Measurements from ENCODE around the gene RAB40C. TPM values are rescaled to one million over a fixed set of nuclear protein-coding genes. Genes with fewer than 3 reads are reported as not detected.
A peak's percentile ranks its signal among the peaks of the same experiment; 100 is the strongest.

RAB40C gene
- total and polyA plus RNA-seq, 9 donors: 9.4 to 15.4 (median 13.0) TPM

DNA sequence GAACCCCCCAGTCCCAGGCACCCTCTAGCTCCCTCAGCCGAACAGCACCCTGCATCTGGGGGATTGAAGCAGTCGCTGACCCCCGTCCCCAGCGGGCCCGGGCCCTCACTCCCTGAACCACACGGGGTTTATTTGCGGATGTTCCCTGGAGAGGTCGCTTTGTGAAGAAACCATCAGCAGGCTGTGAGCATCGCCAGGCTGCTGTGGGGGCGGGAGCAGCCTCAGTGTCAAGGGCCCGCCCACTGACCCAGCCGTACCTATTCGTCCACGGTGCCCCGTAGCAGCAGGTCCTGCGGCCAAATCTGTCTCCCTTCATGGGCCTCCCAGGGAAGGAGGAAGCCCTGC, 6.4 kb upstream of the RAB40C start:
- Histone ChIP-seq H3K27ac (ENCODE audit: low read length) (no peak overlapping the region), H3K9me3 (replicated peaks; ENCODE audit: control insufficient read depth, low read depth, low read length) (no peaks in the 10 kb centered on the region), H3K4me3 (ENCODE audit: low read length) (no peak overlapping the region), H3K36me3 (ENCODE audit: control insufficient read depth, insufficient read depth, low read length) (peaks cover 10% of the 10 kb centered on the region), H3K27me3 (ENCODE audit: control insufficient read depth, insufficient read depth, low read length) (peaks cover 4% of the 10 kb centered on the region), H3K4me1 (ENCODE audit: control insufficient read depth, insufficient read depth, low read length) (peaks cover 41% of the 10 kb centered on the region)
- 43% methylated on average over 12 of the region's 16 CpGs for WGBS (ENCODE audit: insufficient coverage)
- no peak for DNase-seq

DNA sequence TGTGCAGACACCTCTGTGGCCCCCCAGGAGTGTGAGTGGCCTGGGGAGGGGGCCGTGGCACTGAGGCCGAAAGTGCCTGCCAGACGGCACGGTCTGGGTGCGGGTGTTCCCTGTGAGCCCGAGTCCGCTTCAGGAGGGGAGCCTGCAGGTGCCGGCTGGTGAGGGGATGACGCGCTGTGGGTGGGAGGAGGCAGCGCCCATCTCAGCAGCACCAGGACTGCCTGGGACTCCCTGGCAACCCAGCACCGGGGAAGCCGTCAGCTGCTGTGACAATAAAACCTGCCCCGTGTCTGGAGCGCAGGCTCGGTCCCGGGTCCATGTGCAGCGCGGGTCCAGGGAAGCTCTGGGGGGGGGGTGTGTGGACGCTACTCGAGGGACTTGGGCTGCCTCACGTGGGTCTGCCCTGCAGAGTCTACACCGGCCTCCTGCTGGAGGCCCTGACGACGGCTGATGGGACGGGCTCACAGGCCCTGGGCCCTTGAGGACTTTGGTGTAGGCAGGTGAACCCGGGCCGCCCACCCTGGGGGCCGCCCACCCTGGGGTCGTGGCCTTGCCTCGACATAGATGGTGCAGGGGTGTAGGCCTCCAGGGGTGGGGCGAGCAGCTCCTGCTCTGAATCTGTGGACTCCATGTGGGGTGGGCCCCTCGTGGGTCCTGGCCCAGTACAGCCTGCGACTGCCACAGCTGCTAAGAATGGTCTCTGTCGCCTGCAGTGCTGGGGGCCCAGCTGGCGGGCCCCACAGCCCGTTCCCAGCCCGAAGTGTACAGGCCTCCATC, 5.9 kb upstream of the RAB40C start:
- no peak for DNase-seq
- 38% methylated on average over 30 of the region's 38 CpGs for WGBS (ENCODE audit: insufficient coverage)
- Histone ChIP-seq H3K27ac (ENCODE audit: low read length) (no peak overlapping the region), H3K9me3 (replicated peaks; ENCODE audit: control insufficient read depth, low read depth, low read length) (no peaks in the 10 kb centered on the region), H3K36me3 (ENCODE audit: control insufficient read depth, insufficient read depth, low read length) (peaks cover 10% of the 10 kb centered on the region), H3K4me1 (ENCODE audit: control insufficient read depth, insufficient read depth, low read length) (peaks cover 44% of the 10 kb centered on the region), H3K4me3 (ENCODE audit: low read length) (no peak overlapping the region), H3K27me3 (ENCODE audit: control insufficient read depth, insufficient read depth, low read length) (peaks cover 4% of the 10 kb centered on the region)

DNA sequence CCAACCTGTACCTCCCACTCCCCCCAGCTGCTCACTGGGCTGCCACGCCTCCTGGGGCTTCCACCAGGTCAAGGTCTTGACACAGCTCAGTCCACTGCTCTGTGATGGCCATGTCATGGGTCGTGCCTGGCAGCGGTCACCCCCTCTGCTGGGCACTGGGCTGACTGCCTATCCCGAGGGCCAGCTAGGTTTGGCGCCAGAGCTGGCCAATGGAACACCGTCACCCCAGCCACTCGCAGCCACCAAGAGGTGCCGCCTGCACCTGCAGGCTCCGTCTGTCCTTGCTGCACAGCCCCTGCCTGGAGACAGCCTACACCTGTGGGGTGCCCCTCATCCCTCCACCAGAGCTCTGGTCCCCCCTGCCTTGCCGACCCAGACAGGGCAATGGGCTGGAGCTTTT, 4.5 kb upstream of the RAB40C start:
- H3K4me1 ChIP-seq (ENCODE audit: control insufficient read depth, insufficient read depth, low read length): peaks cover 44% of the 10 kb centered on the region
- no peaks in the 10 kb centered on the region for H3K9me3 ChIP-seq (replicated peaks; ENCODE audit: control insufficient read depth, low read depth, low read length)
- no peak overlapping the region for H3K27ac ChIP-seq (ENCODE audit: low read length)
- no peak for DNase-seq
- H3K27me3 ChIP-seq (ENCODE audit: control insufficient read depth, insufficient read depth, low read length): peaks cover 4% of the 10 kb centered on the region
- H3K36me3 ChIP-seq (ENCODE audit: control insufficient read depth, insufficient read depth, low read length): peaks cover 8% of the 10 kb centered on the region
- WGBS (ENCODE audit: insufficient coverage): 26% methylated on average over 9 of the region's 10 CpGs
- H3K4me3 ChIP-seq (ENCODE audit: low read length): no peak overlapping the region

DNA sequence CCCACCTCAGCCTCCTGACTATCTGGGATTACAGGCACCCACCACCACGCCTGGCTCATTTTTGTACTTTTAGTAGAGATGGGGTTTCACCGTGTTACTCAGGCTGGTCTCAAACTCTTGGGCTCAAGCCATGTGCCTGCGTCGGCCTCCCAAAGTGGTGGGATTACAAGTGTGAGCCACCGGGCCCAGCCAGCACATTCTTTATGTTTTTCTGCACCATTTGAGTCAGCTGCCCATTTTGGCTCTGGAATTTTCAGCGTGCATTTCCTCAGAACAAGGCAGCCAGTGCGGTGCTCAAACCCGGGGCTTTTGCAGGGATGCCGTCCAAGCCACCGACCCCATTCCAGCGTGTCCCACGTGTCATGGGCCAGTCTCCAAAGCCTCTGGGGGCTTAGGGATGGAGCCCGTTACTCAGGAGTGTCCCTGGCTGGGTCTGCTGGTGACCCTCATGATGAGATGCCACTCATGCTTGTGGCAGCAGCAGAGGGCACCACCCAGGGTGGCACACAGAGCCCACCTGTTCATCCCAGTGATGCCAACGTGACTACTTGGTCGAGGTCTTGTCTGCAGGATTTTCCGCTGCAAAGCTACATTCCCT, 3.7 kb upstream of the RAB40C start:
- 37% methylated on average over 16 of the region's 16 CpGs for WGBS (ENCODE audit: insufficient coverage)
- Histone ChIP-seq H3K9me3 (replicated peaks; ENCODE audit: control insufficient read depth, low read depth, low read length) (no peaks in the 10 kb centered on the region), H3K4me1 (ENCODE audit: control insufficient read depth, insufficient read depth, low read length) (peaks cover 52% of the 10 kb centered on the region), H3K36me3 (ENCODE audit: control insufficient read depth, insufficient read depth, low read length) (peaks cover under 1% of the 10 kb centered on the region), H3K27me3 (ENCODE audit: control insufficient read depth, insufficient read depth, low read length) (peaks cover 4% of the 10 kb centered on the region), H3K27ac (ENCODE audit: low read length) (no peak overlapping the region), H3K4me3 (ENCODE audit: low read length) (no peak overlapping the region)
- peak; percentile 28 for DNase-seq

DNA sequence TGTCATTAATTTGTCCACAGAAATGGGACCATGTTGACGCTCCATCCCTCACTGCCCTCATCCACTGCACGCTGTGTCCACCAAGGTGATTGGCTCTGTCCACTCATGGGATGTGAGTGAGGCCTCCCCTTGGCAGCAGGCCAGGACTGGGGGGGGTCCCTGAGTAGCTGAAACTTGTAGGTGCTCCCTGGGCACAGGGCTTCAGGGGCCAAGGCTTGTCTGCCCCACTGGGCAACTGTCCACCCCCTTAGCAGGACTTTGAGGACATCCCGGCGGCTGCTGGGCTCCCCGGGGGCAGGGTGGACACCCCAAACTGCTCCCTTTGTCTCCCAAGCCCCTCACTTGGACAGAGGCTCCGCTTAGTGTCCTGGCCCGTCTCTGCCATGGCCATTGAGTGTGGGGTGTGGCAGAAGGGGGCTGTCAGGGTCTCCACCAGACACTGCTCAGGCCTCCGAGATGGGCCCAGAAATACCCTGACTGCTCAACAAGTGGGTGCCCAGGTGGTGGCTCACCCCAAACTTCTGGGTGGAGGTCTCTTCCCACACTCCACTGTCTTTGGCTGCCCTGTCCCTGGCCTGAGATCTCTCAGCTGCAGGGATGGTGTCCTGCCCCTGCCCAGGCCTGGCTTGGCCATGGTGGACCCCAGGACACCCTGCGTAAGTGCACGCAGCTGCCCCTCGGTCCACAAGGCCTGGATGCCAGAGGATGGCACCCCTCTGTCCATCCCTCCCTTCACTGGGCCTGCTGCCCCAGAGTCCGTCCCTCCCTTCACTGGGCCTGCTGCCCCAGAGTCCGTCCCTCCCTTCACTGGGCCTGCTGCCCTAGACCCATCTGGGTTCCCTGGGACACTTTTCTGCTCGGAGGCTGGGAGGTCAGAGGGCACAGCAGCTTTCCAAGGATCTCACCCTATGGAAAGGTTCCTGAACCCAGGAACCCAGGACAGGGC, 2.9 kb upstream of the RAB40C start:
- H3K27ac ChIP-seq (ENCODE audit: low read length): no peak overlapping the region
- 63% methylated on average over 9 of the region's 14 CpGs for WGBS (ENCODE audit: insufficient coverage)
- H3K9me3 ChIP-seq (replicated peaks; ENCODE audit: control insufficient read depth, low read depth, low read length): no peaks in the 10 kb centered on the region

DNA sequence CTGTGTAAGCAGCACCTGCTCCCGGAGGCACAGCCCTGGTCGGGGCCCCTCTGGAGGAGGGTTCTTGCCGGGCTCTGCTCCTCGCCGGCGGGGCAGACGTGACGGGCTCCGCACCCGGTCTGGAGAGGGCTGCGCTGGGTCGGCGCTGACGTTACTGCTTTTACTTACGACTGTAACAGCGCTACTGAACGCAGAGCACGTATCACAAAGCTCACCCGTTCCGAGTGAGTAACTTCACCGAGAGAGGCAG, 1.3 kb upstream of the RAB40C start:
- DNase-seq: peak; percentile 61
- Histone ChIP-seq H3K27me3 (ENCODE audit: control insufficient read depth, insufficient read depth, low read length) (peaks cover 4% of the 10 kb centered on the region), H3K9me3 (replicated peaks; ENCODE audit: control insufficient read depth, low read depth, low read length) (no peaks in the 10 kb centered on the region), H3K27ac (ENCODE audit: low read length) (peak overlapping the region; percentile 99), H3K4me1 (ENCODE audit: control insufficient read depth, insufficient read depth, low read length) (peaks cover 64% of the 10 kb centered on the region), H3K4me3 (ENCODE audit: low read length) (peak overlapping the region; percentile 90), H3K36me3 (ENCODE audit: control insufficient read depth, insufficient read depth, low read length) (peaks cover 9% of the 10 kb centered on the region)
- 0% methylated on average over 21 of the region's 21 CpGs for WGBS (ENCODE audit: insufficient coverage)

More for the DNA sequence above, 2.9 kb upstream of the RAB40C start:
- Histone ChIP-seq H3K4me3 (ENCODE audit: low read length) (no peak overlapping the region), H3K27me3 (ENCODE audit: control insufficient read depth, insufficient read depth, low read length) (peaks cover 4% of the 10 kb centered on the region), H3K36me3 (ENCODE audit: control insufficient read depth, insufficient read depth, low read length) (peaks cover under 1% of the 10 kb centered on the region), H3K4me1 (ENCODE audit: control insufficient read depth, insufficient read depth, low read length) (peaks cover 54% of the 10 kb centered on the region)
- no peak for DNase-seq

DNA sequence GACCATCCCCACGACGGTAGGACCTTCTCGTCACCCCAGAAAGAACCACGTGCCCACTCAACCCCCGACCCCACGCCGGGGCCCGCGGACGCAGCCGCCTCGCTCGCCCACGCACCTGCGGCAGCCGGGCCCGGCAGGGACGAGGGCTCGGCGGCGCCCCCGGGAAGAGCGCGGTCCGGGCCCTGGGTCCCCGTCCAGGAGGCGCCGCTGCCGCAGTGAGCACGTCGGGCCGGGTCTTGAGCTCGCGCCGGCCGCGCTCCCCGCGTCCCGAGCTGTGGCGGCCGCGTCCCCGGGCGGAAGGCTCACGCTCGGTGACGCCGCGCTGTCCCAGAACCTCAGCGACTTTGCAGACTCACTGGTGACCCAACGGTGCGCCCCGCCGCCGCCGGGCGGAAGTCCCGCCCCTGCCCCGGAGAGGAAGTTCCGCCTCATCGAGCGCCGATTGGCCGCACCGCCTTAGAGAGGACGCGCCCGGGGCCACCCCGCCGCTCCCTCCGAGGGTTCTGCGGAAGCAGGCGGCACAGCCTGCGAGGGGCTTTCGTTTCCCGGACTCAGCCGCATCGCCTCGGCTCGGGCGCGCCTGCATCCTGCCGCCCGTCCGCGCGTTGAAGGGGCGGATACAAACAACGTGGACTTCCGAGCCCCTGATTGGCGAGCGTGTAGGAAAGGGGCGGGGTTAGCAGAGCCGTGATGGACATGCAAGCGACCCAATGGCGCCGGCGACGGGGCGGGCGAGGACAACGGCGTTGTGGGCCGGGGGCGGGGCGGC, 793 bp upstream of the RAB40C start:
- peak overlapping the region; percentile 90 for H3K4me3 ChIP-seq (ENCODE audit: low read length)
- peak overlapping the region; percentile 99 for H3K27ac ChIP-seq (ENCODE audit: low read length)
- peaks cover 4% of the 10 kb centered on the region for H3K27me3 ChIP-seq (ENCODE audit: control insufficient read depth, insufficient read depth, low read length)
- H3K4me1 ChIP-seq (ENCODE audit: control insufficient read depth, insufficient read depth, low read length): peaks cover 59% of the 10 kb centered on the region
- no peaks in the 10 kb centered on the region for H3K9me3 ChIP-seq (replicated peaks; ENCODE audit: control insufficient read depth, low read depth, low read length)
- peaks cover 13% of the 10 kb centered on the region for H3K36me3 ChIP-seq (ENCODE audit: control insufficient read depth, insufficient read depth, low read length)
- DNase-seq: peak; percentile 99
- under 1% methylated on average over 107 of the region's 107 CpGs for WGBS (ENCODE audit: insufficient coverage)

DNA sequence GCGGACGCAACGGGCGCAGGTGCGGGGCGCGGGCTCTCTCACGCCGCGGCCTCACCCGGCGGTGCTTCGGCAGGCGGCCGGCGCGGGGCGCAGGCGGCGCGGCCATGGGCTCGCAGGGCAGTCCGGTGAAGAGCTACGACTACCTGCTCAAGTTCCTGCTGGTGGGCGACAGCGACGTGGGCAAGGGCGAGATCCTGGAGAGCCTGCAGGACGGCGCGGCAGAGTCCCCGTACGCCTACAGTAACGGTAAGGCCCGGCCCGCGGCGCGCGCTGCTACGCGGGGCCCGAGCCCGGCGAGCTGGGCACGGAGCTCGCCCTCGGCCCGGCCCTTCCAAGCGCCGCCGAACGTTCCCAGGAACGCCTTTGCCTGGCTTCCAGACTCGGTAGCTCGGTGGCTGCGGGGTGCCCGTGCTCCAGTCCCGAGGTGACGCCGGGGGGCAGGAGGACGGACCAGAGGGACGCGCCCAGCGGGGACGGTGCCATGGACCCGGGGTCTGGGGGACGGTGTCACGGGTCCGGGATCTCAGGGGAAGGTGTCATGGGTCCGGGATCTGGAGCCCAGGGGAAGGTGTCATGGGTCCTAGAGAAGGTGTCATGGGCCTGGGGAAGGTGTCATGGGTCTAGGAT, 435 bp downstream of the RAB40C start:
- Histone ChIP-seq H3K4me3 (ENCODE audit: low read length) (peak overlapping the region; percentile 82), H3K9me3 (replicated peaks; ENCODE audit: control insufficient read depth, low read depth, low read length) (no peaks in the 10 kb centered on the region), H3K4me1 (ENCODE audit: control insufficient read depth, insufficient read depth, low read length) (peaks cover 54% of the 10 kb centered on the region), H3K36me3 (ENCODE audit: control insufficient read depth, insufficient read depth, low read length) (peaks cover 13% of the 10 kb centered on the region), H3K27ac (ENCODE audit: low read length) (peak overlapping the region; percentile 51), H3K27me3 (ENCODE audit: control insufficient read depth, insufficient read depth, low read length) (peaks cover 3% of the 10 kb centered on the region)
- peak; percentile 56 for DNase-seq
- under 1% methylated on average over 71 of the region's 71 CpGs for WGBS (ENCODE audit: insufficient coverage)

DNA sequence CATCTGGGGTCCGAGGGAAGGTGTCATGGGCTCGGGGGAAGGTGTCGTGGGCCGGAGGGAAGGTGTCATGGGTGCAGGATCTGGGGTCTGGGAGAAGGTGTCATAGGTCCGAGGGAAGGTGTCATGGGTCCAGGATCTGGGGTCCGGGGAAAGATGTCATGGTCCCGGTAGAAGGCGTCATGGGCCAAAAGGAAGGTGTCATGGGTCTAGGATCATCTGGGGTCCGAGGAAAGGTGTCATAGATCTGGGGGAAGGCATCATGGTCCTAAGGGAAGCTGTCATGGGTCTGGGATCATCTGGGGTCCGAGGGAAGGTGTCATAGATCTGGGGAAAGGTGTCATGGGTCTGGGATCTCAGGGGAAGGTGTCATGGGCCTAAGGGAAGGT, 942 bp downstream of the RAB40C start:
- Histone ChIP-seq H3K4me1 (ENCODE audit: control insufficient read depth, insufficient read depth, low read length) (peaks cover 50% of the 10 kb centered on the region), H3K27ac (ENCODE audit: low read length) (peak overlapping the region; percentile 51)
- 64% methylated on average over 10 of the region's 10 CpGs for WGBS (ENCODE audit: insufficient coverage)

More for the DNA sequence above, 942 bp downstream of the RAB40C start:
- H3K27me3 ChIP-seq (ENCODE audit: control insufficient read depth, insufficient read depth, low read length): no peaks in the 10 kb centered on the region
- H3K9me3 ChIP-seq (replicated peaks; ENCODE audit: control insufficient read depth, low read depth, low read length): no peaks in the 10 kb centered on the region
- H3K36me3 ChIP-seq (ENCODE audit: control insufficient read depth, insufficient read depth, low read length): peaks cover 13% of the 10 kb centered on the region
- peak overlapping the region; percentile 82 for H3K4me3 ChIP-seq (ENCODE audit: low read length)
- no peak for DNase-seq
